ENCODE measurements around the gene CUEDC1.

Gene CUEDC1

DNA sequence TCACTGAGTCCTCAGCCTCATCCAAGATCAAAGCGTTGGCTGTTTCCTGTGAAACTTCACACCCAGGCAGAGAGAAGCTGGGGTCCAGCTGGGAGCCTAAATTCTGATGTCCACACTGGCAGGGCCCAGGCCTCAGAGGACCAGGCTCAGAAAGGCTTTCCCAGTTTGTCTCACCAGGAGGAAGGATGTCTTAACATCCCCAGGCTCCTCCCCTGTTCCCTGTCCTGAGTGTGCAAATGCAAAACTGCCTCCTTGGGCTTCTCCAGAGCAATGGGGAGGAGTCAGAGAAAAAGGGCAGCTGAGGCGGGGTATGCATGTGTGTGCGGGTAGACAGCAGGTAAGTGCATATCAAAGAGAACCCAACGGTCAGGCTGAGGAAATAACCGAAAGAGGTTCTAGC, 45.7 kb downstream of the CUEDC1 start:
- TF ChIP-seq POLR2AphosphoS5 (IDR thresholded peaks at IDR 0.05; ENCODE audit: low read depth, low read length) (no peak), POLR2A (IDR thresholded peaks at IDR 0.05; ENCODE audit: low read depth, low read length) (no peak), TAF1 (IDR thresholded peaks at IDR 0.05; ENCODE audit: borderline replicate concordance, low read depth, low read length) (no peak)
- FAIRE-seq (no peak), DNase-seq (ENCODE audit: insufficient read length) (no peak)

- DNase-seq (ENCODE audit: insufficient read length) = no peak
- TF ChIP-seq POLR2AphosphoS5 (IDR thresholded peaks at IDR 0.05; ENCODE audit: low read depth, low read length) (no peak), TAF1 (IDR thresholded peaks at IDR 0.05; ENCODE audit: borderline replicate concordance, low read depth, low read length) (no peak), POLR2A (IDR thresholded peaks at IDR 0.05; ENCODE audit: low read depth, low read length) (no peak)
- no peak for FAIRE-seq
Measured at GRCh38 chr17:57908278-57908677, 46.9 kb downstream of the CUEDC1 start.

GRCh38 chr17:57906910-57907309, 48.3 kb downstream of the CUEDC1 start:
- no peak for DNase-seq (ENCODE audit: insufficient read length)
- no peak for FAIRE-seq
- no peak for TF ChIP-seq TAF1 (IDR thresholded peaks at IDR 0.05; ENCODE audit: borderline replicate concordance, low read depth, low read length)
- no peak for TF ChIP-seq POLR2A (IDR thresholded peaks at IDR 0.05; ENCODE audit: low read depth, low read length)
- TF ChIP-seq POLR2AphosphoS5 (IDR thresholded peaks at IDR 0.05; ENCODE audit: low read depth, low read length) = no peak

DNA sequence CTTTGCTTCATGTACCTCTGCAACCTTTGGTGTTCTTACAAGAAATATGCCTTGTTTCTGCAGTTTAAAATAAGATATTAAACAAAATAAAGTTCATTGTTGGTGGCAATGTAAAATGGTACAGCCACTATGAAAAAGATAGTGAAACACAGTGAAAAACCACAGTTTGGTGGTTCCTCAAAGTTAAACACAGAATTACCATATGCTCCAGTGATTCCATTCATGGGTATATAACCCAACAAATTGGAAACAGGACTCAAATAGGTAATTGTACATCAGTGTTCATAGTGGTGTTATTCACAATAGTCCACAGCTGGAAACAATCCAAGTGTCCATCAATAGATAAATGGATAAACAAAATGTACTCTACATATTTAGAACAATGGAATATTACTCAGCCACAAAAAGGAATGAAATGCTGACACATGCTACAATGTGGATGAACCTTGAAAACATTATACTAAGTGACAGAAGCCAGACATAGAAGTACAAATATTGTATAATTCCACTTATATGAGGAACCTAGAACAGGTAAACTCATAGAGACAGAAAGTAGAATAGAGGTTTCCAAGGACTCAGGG, 49.2 kb downstream of the CUEDC1 start:
- FAIRE-seq (peak; percentile 44), DNase-seq (ENCODE audit: insufficient read length) (no peak)
- TF ChIP-seq POLR2A (IDR thresholded peaks at IDR 0.05; ENCODE audit: low read depth, low read length) (no peak), TAF1 (IDR thresholded peaks at IDR 0.05; ENCODE audit: borderline replicate concordance, low read depth, low read length) (no peak), POLR2AphosphoS5 (IDR thresholded peaks at IDR 0.05; ENCODE audit: low read depth, low read length) (no peak)

- DNase-seq (ENCODE audit: insufficient read length) (no peak), FAIRE-seq (no peak)
- TF ChIP-seq POLR2AphosphoS5 (IDR thresholded peaks at IDR 0.05; ENCODE audit: low read depth, low read length) (no peak), POLR2A (IDR thresholded peaks at IDR 0.05; ENCODE audit: low read depth, low read length) (no peak), TAF1 (IDR thresholded peaks at IDR 0.05; ENCODE audit: borderline replicate concordance, low read depth, low read length) (no peak)
Measured at GRCh38 chr17:57903961-57904360, 51.3 kb downstream of the CUEDC1 start.

- FAIRE-seq = peak; percentile 84
- DNase-seq (ENCODE audit: insufficient read length) = peak; percentile 65
- TF ChIP-seq POLR2A (IDR thresholded peaks at IDR 0.05; ENCODE audit: low read depth, low read length) (no peak; the same call in 1 of the 2 replicates), POLR2AphosphoS5 (IDR thresholded peaks at IDR 0.05; ENCODE audit: low read depth, low read length) (no peak), TAF1 (IDR thresholded peaks at IDR 0.05; ENCODE audit: borderline replicate concordance, low read depth, low read length) (no peak)
Measured at GRCh38 chr17:57902800-57903759, 52.1 kb downstream of the CUEDC1 start.

DNA sequence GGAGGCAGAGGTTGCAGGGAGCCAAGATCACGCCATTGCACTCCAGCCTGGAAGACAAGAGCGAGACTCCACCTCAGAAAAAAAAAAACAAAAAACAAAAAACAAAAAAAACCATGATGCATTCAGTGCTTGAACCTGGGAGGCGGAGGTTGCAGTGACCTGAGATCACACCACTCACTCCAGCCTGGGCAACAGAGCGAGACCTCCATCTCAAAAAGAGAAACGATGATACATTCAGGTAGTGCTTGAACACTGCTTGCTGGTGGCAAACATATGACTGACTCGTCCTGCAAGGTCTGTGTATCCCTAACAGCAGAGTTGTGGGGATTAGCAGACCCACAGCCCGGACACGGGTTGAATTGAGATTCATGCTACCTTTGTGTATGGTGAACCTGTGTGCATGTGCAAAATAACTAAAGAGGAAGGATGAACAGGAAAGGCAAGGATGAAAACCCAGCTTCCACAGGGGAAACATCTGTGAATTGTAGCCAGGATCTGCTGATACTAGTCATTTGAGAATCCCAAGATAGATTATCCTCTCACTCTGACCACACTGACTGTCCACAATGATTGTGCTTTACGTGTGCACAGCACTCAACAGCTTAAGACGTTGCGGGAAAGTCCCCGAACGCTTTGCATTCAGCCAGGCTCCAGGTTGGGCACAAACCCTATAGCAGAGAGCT, 53.0 kb downstream of the CUEDC1 start:
- TF ChIP-seq POLR2AphosphoS5 (IDR thresholded peaks at IDR 0.05; ENCODE audit: low read depth, low read length) (peak; percentile 42; the same call in 1 of the 2 replicates), POLR2A (IDR thresholded peaks at IDR 0.05; ENCODE audit: low read depth, low read length) (no peak)
- FAIRE-seq = peak; percentile 83
- no peak for DNase-seq (ENCODE audit: insufficient read length)

DNA sequence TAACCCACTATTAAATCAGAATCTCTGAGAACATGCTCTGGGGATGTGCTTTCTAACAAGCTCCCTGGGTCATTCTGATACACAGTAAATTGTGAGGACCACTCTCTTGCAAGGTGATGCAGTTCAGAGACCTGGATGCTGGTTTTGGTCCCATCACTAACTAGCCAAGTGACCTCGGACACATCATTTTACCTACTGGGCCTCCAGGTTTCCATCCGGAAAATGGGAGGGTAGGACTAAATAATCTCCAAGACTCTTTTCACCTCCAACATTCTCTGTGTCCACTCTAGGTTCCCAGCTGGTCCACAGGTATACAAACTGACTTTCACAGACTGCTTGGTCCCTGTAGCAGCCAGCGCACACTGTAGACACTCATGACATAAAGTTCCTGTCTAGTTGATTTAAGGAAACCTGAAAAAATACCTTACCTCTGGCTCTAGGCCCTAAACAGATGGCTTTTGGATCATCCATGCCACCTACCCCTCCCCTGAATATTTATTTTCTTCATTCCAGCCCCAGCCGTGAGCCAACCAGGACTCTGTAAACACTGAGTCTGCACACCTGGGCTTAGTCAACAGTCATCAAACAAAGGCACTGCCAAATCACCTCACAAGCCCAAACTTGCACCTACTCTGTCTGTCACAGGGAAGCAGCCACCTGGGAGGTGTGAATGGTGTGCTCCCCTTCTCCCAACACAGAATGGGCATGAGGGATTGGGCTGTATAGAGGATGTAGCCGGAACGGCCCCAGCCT, 54.0 kb downstream of the CUEDC1 start:
- TF ChIP-seq POLR2A (IDR thresholded peaks at IDR 0.05; ENCODE audit: low read depth, low read length) (no peak), TAF1 (IDR thresholded peaks at IDR 0.05; ENCODE audit: borderline replicate concordance, low read depth, low read length) (no peak), POLR2AphosphoS5 (IDR thresholded peaks at IDR 0.05; ENCODE audit: low read depth, low read length) (no peak)
- DNase-seq (ENCODE audit: insufficient read length) = no peak
- FAIRE-seq = no peak

DNA sequence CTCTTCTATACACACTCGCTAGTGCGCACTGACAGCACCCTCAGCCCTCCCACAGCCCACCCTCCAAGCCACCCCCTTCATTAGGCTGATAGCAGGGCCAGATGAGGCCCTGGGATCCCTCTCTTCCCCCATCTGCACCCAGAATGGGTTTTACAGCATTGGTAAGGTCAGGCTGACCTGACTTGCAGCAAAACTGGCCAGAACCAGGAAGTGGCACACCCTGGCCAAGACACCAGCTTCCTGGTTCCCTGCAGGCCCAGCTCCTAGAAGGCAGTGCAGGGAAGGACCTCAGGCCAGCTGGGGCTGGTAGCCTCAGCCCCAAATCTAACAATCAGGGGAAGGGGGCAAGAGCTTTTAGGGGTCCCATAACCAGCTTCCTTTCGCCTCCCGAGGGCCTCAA, 55.4 kb downstream of the CUEDC1 start:
- TF ChIP-seq POLR2AphosphoS5 (IDR thresholded peaks at IDR 0.05; ENCODE audit: low read depth, low read length) (no peak), TAF1 (IDR thresholded peaks at IDR 0.05; ENCODE audit: borderline replicate concordance, low read depth, low read length) (no peak), POLR2A (IDR thresholded peaks at IDR 0.05; ENCODE audit: low read depth, low read length) (no peak)
- no peak for DNase-seq (ENCODE audit: insufficient read length)
- no peak for FAIRE-seq

DNA sequence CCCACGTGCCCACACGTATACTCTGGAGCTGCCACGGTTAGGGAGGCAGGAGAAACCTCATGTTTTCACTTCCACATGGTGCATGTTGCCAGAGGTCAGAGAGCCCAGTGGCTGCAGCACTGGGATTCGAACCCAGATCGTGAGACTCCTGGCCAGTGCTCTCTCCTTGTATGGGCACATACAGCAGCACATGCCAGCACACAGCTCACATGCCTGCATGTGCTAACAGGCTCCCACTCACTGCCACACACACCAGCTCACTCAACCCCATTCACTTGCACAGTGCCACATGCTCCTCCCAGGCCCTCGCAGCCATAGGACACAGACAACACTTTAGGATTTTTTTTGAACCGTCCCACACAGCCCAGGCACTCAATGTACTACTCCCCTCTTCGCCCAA, 55.8 kb downstream of the CUEDC1 start:
- no peak for DNase-seq (ENCODE audit: insufficient read length)

More for the DNA sequence above, 55.8 kb downstream of the CUEDC1 start:
- no peak for TF ChIP-seq POLR2A (IDR thresholded peaks at IDR 0.05; ENCODE audit: low read depth, low read length)
- no peak for TF ChIP-seq TAF1 (IDR thresholded peaks at IDR 0.05; ENCODE audit: borderline replicate concordance, low read depth, low read length)
- TF ChIP-seq POLR2AphosphoS5 (IDR thresholded peaks at IDR 0.05; ENCODE audit: low read depth, low read length) = no peak
- no peak for FAIRE-seq

Data from GM12892 (cell line).